A673 (cell line): Measurements from ENCODE around the gene EVA1B. TPM values are rescaled to one million over a fixed set of nuclear protein-coding genes. Genes with fewer than 3 reads are reported as not detected.

ENCODE experiments used
- BruUV-seq: library from RNA; stranded (reverse); fragments of 400-500 nt; replicated peaks from 2 replicates; lab custom pipeline; 2021; lab: Mats Ljungman, UMichigan
- CTCF ChIA-PET: fragments of 300-600 bp; sonication (Branson Sonifier 250); formaldehyde crosslinking; loops from one replicate; lab custom pipeline; 2022; ENCODE audit warnings: antibody characterized with exemption; lab: Charles Lee
- POLR2A ChIA-PET: fragments of 300-600 bp; sonication (Branson Sonifier 250); formaldehyde crosslinking; loops from one replicate; lab custom pipeline; 2022; ENCODE audit warnings: antibody characterized with exemption; ENCODE audit not compliant: low non-redundant PET; lab: Charles Lee
- DNase-seq: peaks from one replicate; pipeline ENCODE4 v3.0.0-alpha.2; 2015; ENCODE audit warnings: low spot score
- H3K27ac ChIP-seq: fragments of 200-600 bp; sonication (generic); 2 replicates; pipeline ENCODE4 v1.5.1; 2016; ENCODE audit warnings: mixed run types, low read depth, mild to moderate bottlenecking, mixed read lengths, antibody characterized with exemption, low read length; ENCODE audit not compliant: poor library complexity, severe bottlenecking
- H3K27me3 ChIP-seq: fragments of 200-600 bp; sonication (generic); replicated peaks from 2 replicates; pipeline ENCODE4 v1.6.1; 2017; ENCODE audit warnings: mixed run types, low read depth, mild to moderate bottlenecking, mixed read lengths, antibody characterized with exemption, low read length; ENCODE audit not compliant: insufficient read depth, poor library complexity
- H3K36me3 ChIP-seq: fragments of 200-600 bp; sonication (generic); 2 replicates; pipeline ENCODE4 v1.6.1; 2016; ENCODE audit warnings: mixed run types, mild to moderate bottlenecking, mixed read lengths, antibody characterized with exemption, low read length; ENCODE audit not compliant: insufficient read depth, poor library complexity, severe bottlenecking
- H3K4me1 ChIP-seq: fragments of 200-600 bp; sonication (generic); 2 replicates; pipeline ENCODE4 v1.6.1; 2017; ENCODE audit warnings: mixed run types, mild to moderate bottlenecking, mixed read lengths, antibody characterized with exemption, low read length; ENCODE audit not compliant: insufficient read depth, poor library complexity, severe bottlenecking
- H3K4me3 ChIP-seq: fragments of 200-600 bp; sonication (generic); 2 replicates; pipeline ENCODE4 v1.5.1; 2016; ENCODE audit warnings: low read depth, mixed run types, mild to moderate bottlenecking, mixed read lengths, low read length; ENCODE audit not compliant: poor library complexity, severe bottlenecking
- H3K9me3 ChIP-seq: fragments of 200-600 bp; sonication (generic); 2 replicates; pipeline ENCODE4 v1.6.1; 2016; ENCODE audit warnings: mixed run types, low read depth, mild to moderate bottlenecking, mixed read lengths, antibody characterized with exemption, low read length; ENCODE audit not compliant: poor library complexity, severe bottlenecking
- EZH2 ChIP-seq: fragments of 200-600 bp; sonication (generic); IDR thresholded peaks from 2 replicates; pipeline ENCODE4 v1.6.1; 2017; ENCODE audit warnings: borderline replicate concordance, low read depth, mild to moderate bottlenecking, mixed read lengths, antibody characterized with exemption, low read length; ENCODE audit not compliant: poor library complexity, severe bottlenecking
- intact Hi-C: fragments of 100-400 bp; cut with micrococcal nuclease; formaldehyde crosslinking; loops from one replicate; pipeline ENCODE4 v1.10.0; 2022; ENCODE audit not compliant: unreplicated experiment
- total RNA-seq: library from RNA; stranded (reverse); gene quantifications from 2 replicates; pipeline ENCODE4 v1.2.3, GENCODE V29; 2021
- TF ChIP-seq, protein P1 (sequence below): fragments of 300-800, 200-600 bp; sonication (generic); conservative IDR thresholded peaks from 2 replicates; pipeline ENCODE4 v1.5.1; 2017; ENCODE audit warnings: low read depth, mild to moderate bottlenecking, antibody characterized with exemption, low read length, moderate library complexity, mixed read lengths

Gene EVA1B
- total RNA-seq, 1 experiment from 2014 or later = 6.2 TPM

DNA sequence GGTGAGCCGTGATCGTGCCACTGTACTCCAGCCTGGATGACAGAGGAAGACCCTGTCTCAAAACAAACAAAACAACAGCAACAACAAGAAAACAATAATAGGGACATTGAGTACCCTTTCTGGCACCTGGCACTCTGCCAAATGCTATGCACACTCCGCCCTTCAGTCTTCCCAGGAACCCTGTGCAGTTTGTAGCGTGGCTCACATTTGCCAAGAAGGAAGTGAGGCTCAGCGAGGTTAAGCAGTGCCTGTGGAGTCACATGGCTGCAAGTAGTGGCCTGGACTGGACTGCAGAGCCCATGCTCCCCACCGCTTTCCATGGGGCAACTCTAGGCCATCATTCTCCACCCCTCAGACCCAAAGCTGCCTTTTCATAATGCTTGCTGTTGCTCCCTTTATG lies 5.3 kb upstream of the EVA1B start:
- H3K27me3 ChIP-seq = no peaks in the 10 kb centered on the region
- no peaks in the 10 kb centered on the region for H3K9me3 ChIP-seq
- no peaks in the 10 kb centered on the region for H3K36me3 ChIP-seq
- H3K27ac ChIP-seq = no peak overlapping the region
- TF ChIP-seq EZH2 = no peak
- TF ChIP-seq, protein P1, sequence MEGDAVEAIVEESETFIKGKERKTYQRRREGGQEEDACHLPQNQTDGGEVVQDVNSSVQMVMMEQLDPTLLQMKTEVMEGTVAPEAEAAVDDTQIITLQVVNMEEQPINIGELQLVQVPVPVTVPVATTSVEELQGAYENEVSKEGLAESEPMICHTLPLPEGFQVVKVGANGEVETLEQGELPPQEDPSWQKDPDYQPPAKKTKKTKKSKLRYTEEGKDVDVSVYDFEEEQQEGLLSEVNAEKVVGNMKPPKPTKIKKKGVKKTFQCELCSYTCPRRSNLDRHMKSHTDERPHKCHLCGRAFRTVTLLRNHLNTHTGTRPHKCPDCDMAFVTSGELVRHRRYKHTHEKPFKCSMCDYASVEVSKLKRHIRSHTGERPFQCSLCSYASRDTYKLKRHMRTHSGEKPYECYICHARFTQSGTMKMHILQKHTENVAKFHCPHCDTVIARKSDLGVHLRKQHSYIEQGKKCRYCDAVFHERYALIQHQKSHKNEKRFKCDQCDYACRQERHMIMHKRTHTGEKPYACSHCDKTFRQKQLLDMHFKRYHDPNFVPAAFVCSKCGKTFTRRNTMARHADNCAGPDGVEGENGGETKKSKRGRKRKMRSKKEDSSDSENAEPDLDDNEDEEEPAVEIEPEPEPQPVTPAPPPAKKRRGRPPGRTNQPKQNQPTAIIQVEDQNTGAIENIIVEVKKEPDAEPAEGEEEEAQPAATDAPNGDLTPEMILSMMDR = no peak
- DNase-seq = no peak
- ChIA-PET POLR2A (no interaction called here), CTCF (no interaction called here)
- intact Hi-C loops = no loop called here
- peaks cover 5% of the 10 kb centered on the region for H3K4me1 ChIP-seq
- H3K4me3 ChIP-seq = no peak overlapping the region
- no TSS peak for BruUV-seq

DNA sequence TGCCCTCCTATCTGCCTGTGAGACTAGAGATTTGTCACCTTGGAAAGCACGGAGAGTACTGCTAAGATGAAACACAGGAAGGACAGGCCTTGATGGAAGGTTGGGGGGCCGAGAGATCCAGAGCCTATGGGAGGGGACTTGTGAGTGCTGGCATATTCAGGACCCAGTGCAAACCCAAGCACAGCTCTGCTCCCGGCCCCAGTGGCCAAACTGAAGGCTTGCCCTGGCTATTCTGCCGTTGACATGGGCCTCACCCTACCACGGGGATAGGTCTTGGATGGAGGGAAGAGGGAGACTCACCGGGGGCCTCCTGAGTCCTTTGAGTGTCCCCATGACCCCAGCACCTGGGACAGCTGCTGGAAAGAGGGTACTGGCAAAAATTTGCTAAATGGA lies 4.6 kb upstream of the EVA1B start:
- DNase-seq = no peak
- CTCF ChIA-PET = no interaction called here
- Histone ChIP-seq H3K36me3 (no peaks in the 10 kb centered on the region), H3K4me1 (peaks cover 5% of the 10 kb centered on the region), H3K27ac (no peak overlapping the region), H3K9me3 (no peaks in the 10 kb centered on the region), H3K4me3 (no peak overlapping the region), H3K27me3 (no peaks in the 10 kb centered on the region)
- intact Hi-C loops = no loop called here
- POLR2A ChIA-PET = no interaction called here
- BruUV-seq = no TSS peak
- TF ChIP-seq, protein P1 = no peak
- no peak for TF ChIP-seq EZH2

DNA sequence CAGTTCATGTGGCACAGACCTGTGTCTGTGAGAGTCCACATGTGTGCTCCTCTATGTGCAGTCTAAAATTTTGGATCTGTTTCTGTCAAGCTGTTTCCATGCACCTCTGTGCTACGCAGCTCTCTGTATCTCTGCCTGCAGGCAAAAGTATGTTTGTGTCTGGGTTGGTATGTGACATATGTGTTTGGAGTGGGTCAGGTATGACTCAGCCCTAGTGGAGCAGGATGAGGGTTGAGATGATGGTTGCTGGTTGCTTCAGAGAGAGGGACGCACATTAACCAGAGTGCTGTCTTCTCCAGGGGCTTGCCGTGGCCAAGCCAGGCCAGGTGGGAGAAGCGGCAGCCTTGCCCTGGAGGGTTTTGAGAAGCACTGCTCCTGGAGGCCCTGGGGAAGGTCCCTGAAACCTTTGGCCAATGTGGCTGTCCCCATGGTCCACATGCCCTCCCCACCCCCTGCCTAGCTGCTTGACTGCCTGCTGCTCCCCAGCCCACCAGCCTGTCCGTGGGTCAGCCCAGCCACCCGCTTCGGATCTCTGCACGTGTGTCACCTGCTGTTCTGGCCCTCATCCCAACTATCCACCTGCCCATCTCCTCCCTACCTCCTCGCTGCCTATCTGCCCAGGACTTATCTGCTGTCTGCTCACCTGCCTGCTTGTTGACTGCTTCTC lies 4.1 kb upstream of the EVA1B start:
- no TSS peak for BruUV-seq
- CTCF ChIA-PET = no interaction called here
- no peak for DNase-seq

More for the DNA sequence above, 4.1 kb upstream of the EVA1B start:
- Histone ChIP-seq H3K27me3 (no peaks in the 10 kb centered on the region), H3K4me1 (peaks cover 11% of the 10 kb centered on the region), H3K4me3 (no peak overlapping the region), H3K36me3 (no peaks in the 10 kb centered on the region), H3K27ac (no peak overlapping the region), H3K9me3 (no peaks in the 10 kb centered on the region)
- intact Hi-C loops = no loop called here
- POLR2A ChIA-PET = no interaction called here
- TF ChIP-seq, protein P1 = no peak
- TF ChIP-seq EZH2 = no peak
